ENCODE data around the gene BSPRY. TPM values are rescaled to one million over a fixed set of nuclear protein-coding genes. Genes with fewer than 3 reads are reported as not detected.

The BSPRY gene
- total and polyA plus RNA-seq, 2 donors (not counting 1 experiment from before 2014, with no cell fraction given), result 0.42 to 0.59 TPM

DNA sequence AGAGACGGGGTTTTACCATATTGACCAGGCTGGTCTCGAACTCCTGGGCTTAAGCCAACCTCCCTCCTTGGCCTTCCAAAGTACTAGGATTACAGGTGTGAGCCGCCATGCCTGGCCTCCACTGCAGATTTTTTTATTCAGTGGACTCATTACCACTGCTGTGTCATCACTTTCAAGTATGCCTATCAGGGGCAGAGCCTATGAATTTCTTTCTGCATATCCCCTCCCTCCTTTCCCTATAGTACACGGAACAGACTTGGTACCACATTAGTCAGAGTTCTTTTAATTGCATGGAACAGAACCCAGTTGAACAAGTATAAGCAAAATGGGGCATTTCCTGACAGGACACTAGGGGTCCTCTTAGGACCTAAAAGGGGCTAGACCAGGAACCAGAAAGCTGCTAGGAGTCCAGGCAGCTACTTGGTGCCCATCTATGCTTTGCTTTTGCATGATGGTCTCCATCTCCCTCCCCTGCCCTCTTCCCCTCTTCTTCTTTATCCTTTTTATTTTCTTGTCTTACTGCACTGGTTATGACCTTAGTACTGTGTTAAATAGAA is 5.8 kb downstream of the BSPRY start:
- H3K9ac ChIP-seq (ENCODE audit: low read length), result no peak overlapping the region
- no peaks in the 10 kb centered on the region for H3K36me3 ChIP-seq (replicated peaks in 1 of 2; ENCODE audit: control extremely low read depth in 1 of 2, control insufficient read depth in 1 of 2, extremely low read depth in 1 of 2, insufficient read depth in 2 of 2, low read length in 1 of 2)
- 92% methylated on average over 3 of the region's 4 CpGs for WGBS (ENCODE audit: insufficient coverage)
- ATAC-seq (ENCODE audit: low read depth), result no peak
- H3K79me2 ChIP-seq (ENCODE audit: control insufficient read depth, insufficient read depth, low read length), result no peaks in the 10 kb centered on the region
- H3K9me3 ChIP-seq (ENCODE audit: control extremely low read depth in 1 of 3, control insufficient read depth in 2 of 3, insufficient read depth in 1 of 3, low read length in 2 of 3), result no peaks in the 10 kb centered on the region
- no peak overlapping the region for H3K4me3 ChIP-seq (ENCODE audit: control extremely low read depth in 1 of 5, extremely low read depth in 1 of 5, insufficient read depth in 1 of 5, low read depth in 2 of 5, low read length in 4 of 5)
- CTCF ChIA-PET, result no interaction called here
- intact Hi-C loops (cut with micrococcal nuclease), result no loop called here
- Mint-ChIP-seq H3K4me1 (peaks cover 16% of the 10 kb centered on the region), H3K4me3 (no peak overlapping the region), H3K27ac (no peak overlapping the region), H3K27me3 (peaks cover 13% of the 10 kb centered on the region), H3K9me3 (ENCODE audit: insufficient read depth) (no peaks in the 10 kb centered on the region)
- H3K4me2 ChIP-seq (replicated peaks; ENCODE audit: low read depth, low read length, poor library complexity, severe bottlenecking), result no peak overlapping the region
- no peak overlapping the region for H3K27ac ChIP-seq (ENCODE audit: low read length in 2 of 2)
- H4K20me1 ChIP-seq (ENCODE audit: control insufficient read depth, insufficient read depth, low read length, poor library complexity, severe bottlenecking), result no peaks in the 10 kb centered on the region
- H3K4me1 ChIP-seq (ENCODE audit: control insufficient read depth in 2 of 2, insufficient read depth in 2 of 2, low read length in 2 of 2), result peaks cover 12 to 15% of the 10 kb centered on the region in 2 donors
- peaks cover 0 to 13% (median 0%) of the 10 kb centered on the region in 4 experiments for H3K27me3 ChIP-seq (replicated peaks in 1 of 4; ENCODE audit: control extremely low read depth in 1 of 4, control insufficient read depth in 3 of 4, insufficient read depth in 4 of 4, low read length in 3 of 4)
- TF ChIP-seq, protein P1, sequence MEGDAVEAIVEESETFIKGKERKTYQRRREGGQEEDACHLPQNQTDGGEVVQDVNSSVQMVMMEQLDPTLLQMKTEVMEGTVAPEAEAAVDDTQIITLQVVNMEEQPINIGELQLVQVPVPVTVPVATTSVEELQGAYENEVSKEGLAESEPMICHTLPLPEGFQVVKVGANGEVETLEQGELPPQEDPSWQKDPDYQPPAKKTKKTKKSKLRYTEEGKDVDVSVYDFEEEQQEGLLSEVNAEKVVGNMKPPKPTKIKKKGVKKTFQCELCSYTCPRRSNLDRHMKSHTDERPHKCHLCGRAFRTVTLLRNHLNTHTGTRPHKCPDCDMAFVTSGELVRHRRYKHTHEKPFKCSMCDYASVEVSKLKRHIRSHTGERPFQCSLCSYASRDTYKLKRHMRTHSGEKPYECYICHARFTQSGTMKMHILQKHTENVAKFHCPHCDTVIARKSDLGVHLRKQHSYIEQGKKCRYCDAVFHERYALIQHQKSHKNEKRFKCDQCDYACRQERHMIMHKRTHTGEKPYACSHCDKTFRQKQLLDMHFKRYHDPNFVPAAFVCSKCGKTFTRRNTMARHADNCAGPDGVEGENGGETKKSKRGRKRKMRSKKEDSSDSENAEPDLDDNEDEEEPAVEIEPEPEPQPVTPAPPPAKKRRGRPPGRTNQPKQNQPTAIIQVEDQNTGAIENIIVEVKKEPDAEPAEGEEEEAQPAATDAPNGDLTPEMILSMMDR (IDR thresholded peaks at IDR 0.05), result no peak
- no peak overlapping the region for H2AFZ ChIP-seq (ENCODE audit: insufficient read depth, low read depth, low read length, poor library complexity, severe bottlenecking)
- DNase-seq, result no peak
- POLR2A ChIA-PET, result no interaction called here

DNA sequence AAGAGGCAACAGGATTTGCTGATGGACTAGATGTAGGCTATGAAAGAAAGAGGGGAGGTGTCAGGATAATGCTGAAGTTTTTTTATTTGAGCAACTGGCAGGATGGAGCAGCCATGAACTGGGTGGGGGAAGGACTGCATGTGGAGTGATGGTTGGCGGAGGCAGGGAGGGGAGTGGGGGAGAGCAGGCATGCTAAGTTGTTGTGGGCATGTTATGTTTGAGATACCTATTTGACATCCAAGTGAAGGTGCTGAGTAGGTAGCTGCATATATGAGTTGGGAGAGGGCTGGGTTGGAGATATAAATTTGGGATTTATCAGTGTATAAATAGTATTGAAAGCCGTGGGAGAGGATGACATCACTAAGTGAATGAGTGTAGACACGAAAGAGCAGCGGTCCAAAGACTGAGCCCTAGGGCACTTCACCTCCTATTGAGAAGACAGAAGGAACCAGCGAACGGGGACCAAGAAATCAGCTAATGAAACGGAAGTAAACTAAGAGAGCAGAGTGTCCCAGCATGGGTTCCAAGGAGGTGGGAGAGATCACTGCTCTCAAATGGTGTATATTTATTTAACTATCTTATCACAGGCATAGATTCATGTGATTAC is 7.4 kb downstream of the BSPRY start:
- intact Hi-C loops (cut with micrococcal nuclease), result no loop called here
- Mint-ChIP-seq H3K4me1 (peaks cover 3% of the 10 kb centered on the region), H3K4me3 (no peak overlapping the region), H3K27ac (no peak overlapping the region), H3K27me3 (peaks cover 13% of the 10 kb centered on the region), H3K9me3 (ENCODE audit: insufficient read depth) (no peaks in the 10 kb centered on the region)
- TF ChIP-seq, protein P1 (IDR thresholded peaks at IDR 0.05), result no peak
- TF ChIP-seq EZH2 (IDR thresholded peaks at IDR 0.05; ENCODE audit: borderline replicate concordance, insufficient read depth, low read depth, low read length, poor library complexity, severe bottlenecking), result no peak
- no peaks in the 10 kb centered on the region for H3K36me3 ChIP-seq (replicated peaks in 1 of 2; ENCODE audit: control extremely low read depth in 1 of 2, control insufficient read depth in 1 of 2, extremely low read depth in 1 of 2, insufficient read depth in 2 of 2, low read length in 1 of 2)
- no peak overlapping the region for H2AFZ ChIP-seq (ENCODE audit: insufficient read depth, low read depth, low read length, poor library complexity, severe bottlenecking)
- no peaks in the 10 kb centered on the region for H4K20me1 ChIP-seq (ENCODE audit: control insufficient read depth, insufficient read depth, low read length, poor library complexity, severe bottlenecking)
- DNase-seq, result no peak
- no peaks in the 10 kb centered on the region for H3K9me3 ChIP-seq (ENCODE audit: control extremely low read depth in 1 of 3, control insufficient read depth in 2 of 3, insufficient read depth in 1 of 3, low read length in 2 of 3)
- no peak overlapping the region for H3K9ac ChIP-seq (ENCODE audit: low read length)
- no peak overlapping the region for H3K27ac ChIP-seq (ENCODE audit: low read length in 2 of 2)
- POLR2A ChIA-PET, result no interaction called here
- H3K4me1 ChIP-seq (ENCODE audit: control insufficient read depth in 2 of 2, insufficient read depth in 2 of 2, low read length in 2 of 2), result no peaks in the 10 kb centered on the region
- WGBS (ENCODE audit: insufficient coverage), result 96% methylated on average over 4 of the region's 7 CpGs
- CTCF ChIA-PET, result no interaction called here
- H3K27me3 ChIP-seq (replicated peaks in 1 of 4; ENCODE audit: control extremely low read depth in 1 of 4, control insufficient read depth in 3 of 4, insufficient read depth in 4 of 4, low read length in 3 of 4), result no peaks in the 10 kb centered on the region
- no peak for ATAC-seq (ENCODE audit: low read depth)
- no peak overlapping the region for H3K4me3 ChIP-seq (ENCODE audit: control extremely low read depth in 1 of 5, extremely low read depth in 1 of 5, insufficient read depth in 1 of 5, low read depth in 2 of 5, low read length in 4 of 5)
- no peak overlapping the region for H3K4me2 ChIP-seq (replicated peaks; ENCODE audit: low read depth, low read length, poor library complexity, severe bottlenecking)
- H3K79me2 ChIP-seq (ENCODE audit: control insufficient read depth, insufficient read depth, low read length), result no peaks in the 10 kb centered on the region

Data from B cell (primary cell).